WTC11 (cell line): ENCODE results near the gene TMEM14C. TPM values are rescaled to one million over a fixed set of nuclear protein-coding genes. Genes with fewer than 3 reads are reported as not detected.

Experiments used
- ATAC-seq: fragments of 200-7000 bp; cut with Tn5 transposase; 2 replicates; pipeline ENCODE4 v1.10.0; 2021; ENCODE audit warnings: mild to moderate bottlenecking, moderate library complexity
- CTCF ChIA-PET: fragments of 300-600 bp; sonication (Branson Sonifier 250); formaldehyde crosslinking; loops from one replicate; lab custom pipeline; 2021; ENCODE audit warnings: antibody characterized with exemption; lab: Charles Lee
- POLR2A ChIA-PET: fragments of 350-600 bp; sonication (Branson Sonifier 250); formaldehyde crosslinking; loops from one replicate; lab custom pipeline; 2021; ENCODE audit warnings: antibody characterized with exemption; lab: Charles Lee
- DNase-seq: peaks from one replicate; pipeline ENCODE4 v3.0.0; 2021; ENCODE audit warnings: low spot score
- H3K27ac Mint-ChIP-seq: 2 replicates; pipeline ENCODE4 v1.8.0; 2021; ENCODE audit warnings: mixed read lengths
- H3K27me3 Mint-ChIP-seq: 2 replicates; pipeline ENCODE4 v1.8.0; 2021; ENCODE audit warnings: low read depth, mild to moderate bottlenecking, moderate library complexity, mixed read lengths
- H3K36me3 Mint-ChIP-seq: 2 replicates; pipeline ENCODE4 v1.8.0; 2021; ENCODE audit warnings: mixed read lengths
- H3K4me1 Mint-ChIP-seq: 2 replicates; pipeline ENCODE4 v1.8.0; 2022; ENCODE audit warnings: mixed read lengths
- H3K4me3 Mint-ChIP-seq: 2 replicates; pipeline ENCODE4 v1.8.0; 2021; ENCODE audit warnings: mild to moderate bottlenecking, moderate library complexity, mixed read lengths
- H3K9me3 Mint-ChIP-seq: 2 replicates; pipeline ENCODE4 v1.8.0; 2021; ENCODE audit warnings: mixed read lengths
- EMX1 ChIP-seq: fragments of 250-450 bp; sonication (Bioruptor Pico); IDR thresholded peaks from 2 replicates; pipeline ENCODE4 v1.8.0; 2021; ENCODE audit warnings: mild to moderate bottlenecking
- FOXP1 ChIP-seq: sonication (generic); formaldehyde crosslinking; IDR thresholded peaks from 2 replicates; pipeline ENCODE4 v1.8.0; 2022; ENCODE audit warnings: missing genetic modification reagents, mild to moderate bottlenecking, moderate library complexity, borderline replicate concordance
- GTF2I ChIP-seq: fragments of 250-450 bp; sonication (Bioruptor Pico); conservative IDR thresholded peaks from 2 replicates; pipeline ENCODE4 v1.4.0; 2021; ENCODE audit warnings: mild to moderate bottlenecking
- IRF2 ChIP-seq: sonication (generic); formaldehyde crosslinking; IDR thresholded peaks from 2 replicates; pipeline ENCODE4 v1.8.0; 2022; ENCODE audit warnings: low read depth, missing genetic modification reagents, borderline replicate concordance
- KAT7 ChIP-seq: sonication (generic); formaldehyde crosslinking; IDR thresholded peaks from 2 replicates; pipeline ENCODE4 v1.8.1; 2023; ENCODE audit warnings: missing genetic modification reagents, mild to moderate bottlenecking, borderline replicate concordance
- MYBL2 ChIP-seq: sonication (generic); formaldehyde crosslinking; IDR thresholded peaks from 2 replicates; pipeline ENCODE4 v1.8.1; 2023; ENCODE audit warnings: mild to moderate bottlenecking, moderate library complexity, missing genetic modification reagents
- NR2C2 ChIP-seq: sonication (generic); formaldehyde crosslinking; IDR thresholded peaks from 2 replicates; pipeline ENCODE4 v1.8.0; 2022; ENCODE audit warnings: mild to moderate bottlenecking, missing genetic modification reagents
- RORB ChIP-seq: fragments of 250-450 bp; sonication (Bioruptor Pico); IDR thresholded peaks from 2 replicates; pipeline ENCODE4 v1.9.0; 2021; ENCODE audit warnings: mild to moderate bottlenecking
- TEAD4 ChIP-seq: sonication (generic); formaldehyde crosslinking; IDR thresholded peaks from 2 replicates; pipeline ENCODE4 v1.8.0; 2022; ENCODE audit warnings: mild to moderate bottlenecking, missing genetic modification reagents
- ZNF219 ChIP-seq: sonication (generic); formaldehyde crosslinking; IDR thresholded peaks from 2 replicates; pipeline ENCODE4 v1.8.0; 2023; ENCODE audit warnings: missing genetic modification reagents, mild to moderate bottlenecking, borderline replicate concordance
- ZNF423 ChIP-seq: fragments of 250-450 bp; sonication (Bioruptor Pico); IDR thresholded peaks from 2 replicates; pipeline ENCODE4 v2.1.2; 2022; ENCODE audit warnings: mild to moderate bottlenecking, moderate library complexity
- total RNA-seq: library from RNA; stranded (reverse); gene quantifications from 3 replicates; pipeline ENCODE4 v1.2.3, GENCODE V29; 2021
- TF ChIP-seq, protein P1 (sequence below): sonication (generic); formaldehyde crosslinking; IDR thresholded peaks from 2 replicates; pipeline ENCODE4 v1.8.0; 2023; ENCODE audit warnings: missing genetic modification reagents, mild to moderate bottlenecking, borderline replicate concordance
- TF ChIP-seq, protein P2 (sequence below): fragments of 250-450 bp; sonication (Bioruptor Pico); IDR thresholded peaks from 2 replicates; pipeline ENCODE4 v1.9.0; 2021; ENCODE audit warnings: mild to moderate bottlenecking
- TF ChIP-seq, protein P3 (sequence below): fragments of 250-450 bp; sonication (Bioruptor Pico); IDR thresholded peaks from 2 replicates; pipeline ENCODE4 v1.9.0; 2021; ENCODE audit warnings: moderate library complexity, mild to moderate bottlenecking, inconsistent platforms, borderline replicate concordance
- TF ChIP-seq, protein P4 (sequence below): fragments of 250-450 bp; sonication (Bioruptor Pico); IDR thresholded peaks from 2 replicates; pipeline ENCODE4 v1.8.0; 2021; ENCODE audit warnings: mild to moderate bottlenecking
- TF ChIP-seq, protein P5 (sequence below): fragments of 250-450 bp; sonication (Bioruptor Pico); IDR thresholded peaks from 2 replicates; pipeline ENCODE4 v1.9.0; 2021; ENCODE audit warnings: mild to moderate bottlenecking, borderline replicate concordance

The TMEM14C gene
- total RNA-seq, 1 experiment from 2014 or later, result 103 TPM

DNA sequence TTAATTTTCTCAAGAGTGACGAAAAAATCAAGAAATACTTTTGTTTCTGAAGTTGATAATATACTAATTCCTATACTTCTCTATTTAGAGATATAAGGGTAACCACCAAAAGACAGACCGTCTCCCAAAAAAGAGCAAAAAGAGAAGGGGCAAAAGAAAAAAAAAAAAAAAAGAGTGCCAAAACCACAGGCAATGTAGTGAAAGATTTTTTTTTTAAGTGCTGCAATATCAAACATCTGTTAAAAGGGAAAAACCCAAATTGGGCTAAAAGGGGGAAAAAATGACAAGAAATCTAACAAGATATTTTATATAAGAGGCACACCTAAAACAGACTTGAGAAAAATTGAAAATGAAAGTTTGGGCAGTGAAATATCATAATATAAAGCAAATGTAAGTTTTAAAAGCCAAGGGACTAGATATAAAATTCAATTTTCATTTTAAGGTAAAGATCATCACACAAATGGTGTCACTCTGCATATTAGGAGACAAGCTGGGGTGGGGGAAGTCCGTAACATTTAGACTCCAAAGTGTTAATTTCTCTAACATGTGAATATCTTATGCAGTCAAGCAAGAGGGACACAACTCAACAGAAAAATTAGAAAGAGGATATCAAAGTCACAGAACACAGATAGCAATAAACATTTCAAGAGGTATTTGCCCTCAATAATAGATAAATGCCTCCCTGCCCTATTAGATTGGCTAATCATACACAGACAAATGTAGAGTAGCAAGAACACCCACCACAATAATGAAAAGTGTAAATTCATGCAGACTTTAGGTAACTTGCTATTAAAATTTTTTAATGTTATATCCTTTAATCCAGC is 37.6 kb upstream of the TMEM14C start:
- ATAC-seq (no peak), DNase-seq (no peak)
- Mint-ChIP-seq H3K9me3 (peaks cover 7% of the 10 kb centered on the region; the same call in 1 of the 2 replicates), H3K27me3 (no peaks in the 10 kb centered on the region), H3K36me3 (no peaks in the 10 kb centered on the region), H3K27ac (no peak overlapping the region), H3K4me3 (no peak overlapping the region), H3K4me1 (peaks cover 22% of the 10 kb centered on the region)
- ChIA-PET POLR2A (interaction anchor here (0.7 kb wide), 1 partner anchor 26 kb away, joined by 3 read pairs; no protein-coding TSS in a partner anchor), CTCF (no interaction called here)
- TF ChIP-seq ZNF219 (CRISPR knock-in tag), result no peak
- no peak for TF ChIP-seq EMX1
- TF ChIP-seq, protein P1, sequence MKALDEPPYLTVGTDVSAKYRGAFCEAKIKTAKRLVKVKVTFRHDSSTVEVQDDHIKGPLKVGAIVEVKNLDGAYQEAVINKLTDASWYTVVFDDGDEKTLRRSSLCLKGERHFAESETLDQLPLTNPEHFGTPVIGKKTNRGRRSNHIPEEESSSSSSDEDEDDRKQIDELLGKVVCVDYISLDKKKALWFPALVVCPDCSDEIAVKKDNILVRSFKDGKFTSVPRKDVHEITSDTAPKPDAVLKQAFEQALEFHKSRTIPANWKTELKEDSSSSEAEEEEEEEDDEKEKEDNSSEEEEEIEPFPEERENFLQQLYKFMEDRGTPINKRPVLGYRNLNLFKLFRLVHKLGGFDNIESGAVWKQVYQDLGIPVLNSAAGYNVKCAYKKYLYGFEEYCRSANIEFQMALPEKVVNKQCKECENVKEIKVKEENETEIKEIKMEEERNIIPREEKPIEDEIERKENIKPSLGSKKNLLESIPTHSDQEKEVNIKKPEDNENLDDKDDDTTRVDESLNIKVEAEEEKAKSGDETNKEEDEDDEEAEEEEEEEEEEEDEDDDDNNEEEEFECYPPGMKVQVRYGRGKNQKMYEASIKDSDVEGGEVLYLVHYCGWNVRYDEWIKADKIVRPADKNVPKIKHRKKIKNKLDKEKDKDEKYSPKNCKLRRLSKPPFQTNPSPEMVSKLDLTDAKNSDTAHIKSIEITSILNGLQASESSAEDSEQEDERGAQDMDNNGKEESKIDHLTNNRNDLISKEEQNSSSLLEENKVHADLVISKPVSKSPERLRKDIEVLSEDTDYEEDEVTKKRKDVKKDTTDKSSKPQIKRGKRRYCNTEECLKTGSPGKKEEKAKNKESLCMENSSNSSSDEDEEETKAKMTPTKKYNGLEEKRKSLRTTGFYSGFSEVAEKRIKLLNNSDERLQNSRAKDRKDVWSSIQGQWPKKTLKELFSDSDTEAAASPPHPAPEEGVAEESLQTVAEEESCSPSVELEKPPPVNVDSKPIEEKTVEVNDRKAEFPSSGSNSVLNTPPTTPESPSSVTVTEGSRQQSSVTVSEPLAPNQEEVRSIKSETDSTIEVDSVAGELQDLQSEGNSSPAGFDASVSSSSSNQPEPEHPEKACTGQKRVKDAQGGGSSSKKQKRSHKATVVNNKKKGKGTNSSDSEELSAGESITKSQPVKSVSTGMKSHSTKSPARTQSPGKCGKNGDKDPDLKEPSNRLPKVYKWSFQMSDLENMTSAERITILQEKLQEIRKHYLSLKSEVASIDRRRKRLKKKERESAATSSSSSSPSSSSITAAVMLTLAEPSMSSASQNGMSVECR (CRISPR knock-in tag), result no peak
- TF ChIP-seq ZNF423 (CRISPR knock-in tag), result no peak
- TF ChIP-seq, protein P2, sequence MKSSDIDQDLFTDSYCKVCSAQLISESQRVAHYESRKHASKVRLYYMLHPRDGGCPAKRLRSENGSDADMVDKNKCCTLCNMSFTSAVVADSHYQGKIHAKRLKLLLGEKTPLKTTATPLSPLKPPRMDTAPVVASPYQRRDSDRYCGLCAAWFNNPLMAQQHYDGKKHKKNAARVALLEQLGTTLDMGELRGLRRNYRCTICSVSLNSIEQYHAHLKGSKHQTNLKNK (CRISPR knock-in tag), result no peak
- no peak for TF ChIP-seq KAT7 (CRISPR knock-in tag)
- TF ChIP-seq IRF2 (CRISPR knock-in tag), result no peak
- no peak for TF ChIP-seq FOXP1 (CRISPR knock-in tag)

DNA sequence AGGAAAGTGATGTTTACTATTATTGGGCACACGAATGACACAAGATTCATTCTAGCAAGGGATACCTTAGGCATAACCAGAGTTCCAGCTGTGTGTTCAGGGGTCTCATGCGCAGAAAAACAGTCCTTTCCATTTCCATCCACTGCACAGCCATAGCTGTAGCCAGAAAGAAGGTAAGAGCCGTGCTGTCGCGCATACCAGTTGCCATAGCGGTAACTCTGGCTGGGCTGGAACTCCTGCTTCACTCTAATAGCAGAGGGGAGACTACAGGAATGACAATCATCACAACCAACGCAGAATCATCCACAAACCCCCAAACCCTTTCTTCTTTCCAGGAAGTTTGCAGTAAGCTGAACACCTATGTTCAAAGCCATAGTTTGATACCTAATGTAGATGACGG is 36.0 kb upstream of the TMEM14C start:
- Mint-ChIP-seq H3K27ac (no peak overlapping the region), H3K9me3 (peaks cover 3% of the 10 kb centered on the region; the same call in 1 of the 2 replicates), H3K27me3 (no peaks in the 10 kb centered on the region), H3K4me3 (no peak overlapping the region), H3K36me3 (no peaks in the 10 kb centered on the region), H3K4me1 (peaks cover 31% of the 10 kb centered on the region)
- no peak for ATAC-seq
- POLR2A ChIA-PET, result interaction anchor here (0.5 kb wide), 1 partner anchor 602 kb away, joined by 4 read pairs; no protein-coding TSS in a partner anchor
- CTCF ChIA-PET, result interaction anchor here (0.9 to 1.4 kb wide), 2 partner anchors 209 to 221 kb away, joined by 3 to 5 read pairs; no protein-coding TSS in a partner anchor
- DNase-seq, result no peak
- TF ChIP-seq GTF2I (CRISPR knock-in tag) (no peak), MYBL2 (CRISPR knock-in tag) (no peak), RORB (CRISPR knock-in tag) (no peak), TEAD4 (CRISPR knock-in tag) (no peak), NR2C2 (CRISPR knock-in tag) (no peak), ZNF219 (CRISPR knock-in tag) (no peak)
- TF ChIP-seq, protein P3, sequence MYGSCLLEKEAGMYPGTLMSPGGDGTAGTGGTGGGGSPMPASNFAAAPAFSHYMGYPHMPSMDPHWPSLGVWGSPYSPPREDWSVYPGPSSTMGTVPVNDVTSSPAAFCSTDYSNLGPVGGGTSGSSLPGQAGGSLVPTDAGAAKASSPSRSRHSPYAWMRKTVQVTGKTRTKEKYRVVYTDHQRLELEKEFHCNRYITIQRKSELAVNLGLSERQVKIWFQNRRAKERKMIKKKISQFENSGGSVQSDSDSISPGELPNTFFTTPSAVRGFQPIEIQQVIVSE (CRISPR knock-in tag), result no peak
- TF ChIP-seq, protein P4, sequence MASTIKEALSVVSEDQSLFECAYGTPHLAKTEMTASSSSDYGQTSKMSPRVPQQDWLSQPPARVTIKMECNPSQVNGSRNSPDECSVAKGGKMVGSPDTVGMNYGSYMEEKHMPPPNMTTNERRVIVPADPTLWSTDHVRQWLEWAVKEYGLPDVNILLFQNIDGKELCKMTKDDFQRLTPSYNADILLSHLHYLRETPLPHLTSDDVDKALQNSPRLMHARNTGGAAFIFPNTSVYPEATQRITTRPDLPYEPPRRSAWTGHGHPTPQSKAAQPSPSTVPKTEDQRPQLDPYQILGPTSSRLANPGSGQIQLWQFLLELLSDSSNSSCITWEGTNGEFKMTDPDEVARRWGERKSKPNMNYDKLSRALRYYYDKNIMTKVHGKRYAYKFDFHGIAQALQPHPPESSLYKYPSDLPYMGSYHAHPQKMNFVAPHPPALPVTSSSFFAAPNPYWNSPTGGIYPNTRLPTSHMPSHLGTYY (CRISPR knock-in tag), result no peak
- TF ChIP-seq, protein P5, sequence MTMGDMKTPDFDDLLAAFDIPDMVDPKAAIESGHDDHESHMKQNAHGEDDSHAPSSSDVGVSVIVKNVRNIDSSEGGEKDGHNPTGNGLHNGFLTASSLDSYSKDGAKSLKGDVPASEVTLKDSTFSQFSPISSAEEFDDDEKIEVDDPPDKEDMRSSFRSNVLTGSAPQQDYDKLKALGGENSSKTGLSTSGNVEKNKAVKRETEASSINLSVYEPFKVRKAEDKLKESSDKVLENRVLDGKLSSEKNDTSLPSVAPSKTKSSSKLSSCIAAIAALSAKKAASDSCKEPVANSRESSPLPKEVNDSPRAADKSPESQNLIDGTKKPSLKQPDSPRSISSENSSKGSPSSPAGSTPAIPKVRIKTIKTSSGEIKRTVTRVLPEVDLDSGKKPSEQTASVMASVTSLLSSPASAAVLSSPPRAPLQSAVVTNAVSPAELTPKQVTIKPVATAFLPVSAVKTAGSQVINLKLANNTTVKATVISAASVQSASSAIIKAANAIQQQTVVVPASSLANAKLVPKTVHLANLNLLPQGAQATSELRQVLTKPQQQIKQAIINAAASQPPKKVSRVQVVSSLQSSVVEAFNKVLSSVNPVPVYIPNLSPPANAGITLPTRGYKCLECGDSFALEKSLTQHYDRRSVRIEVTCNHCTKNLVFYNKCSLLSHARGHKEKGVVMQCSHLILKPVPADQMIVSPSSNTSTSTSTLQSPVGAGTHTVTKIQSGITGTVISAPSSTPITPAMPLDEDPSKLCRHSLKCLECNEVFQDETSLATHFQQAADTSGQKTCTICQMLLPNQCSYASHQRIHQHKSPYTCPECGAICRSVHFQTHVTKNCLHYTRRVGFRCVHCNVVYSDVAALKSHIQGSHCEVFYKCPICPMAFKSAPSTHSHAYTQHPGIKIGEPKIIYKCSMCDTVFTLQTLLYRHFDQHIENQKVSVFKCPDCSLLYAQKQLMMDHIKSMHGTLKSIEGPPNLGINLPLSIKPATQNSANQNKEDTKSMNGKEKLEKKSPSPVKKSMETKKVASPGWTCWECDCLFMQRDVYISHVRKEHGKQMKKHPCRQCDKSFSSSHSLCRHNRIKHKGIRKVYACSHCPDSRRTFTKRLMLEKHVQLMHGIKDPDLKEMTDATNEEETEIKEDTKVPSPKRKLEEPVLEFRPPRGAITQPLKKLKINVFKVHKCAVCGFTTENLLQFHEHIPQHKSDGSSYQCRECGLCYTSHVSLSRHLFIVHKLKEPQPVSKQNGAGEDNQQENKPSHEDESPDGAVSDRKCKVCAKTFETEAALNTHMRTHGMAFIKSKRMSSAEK, result no peak
